AG08395 (cell line): ENCODE results near the gene LAMA2.
"Not testable (repeated sequence)": the region's sequence is repeated elsewhere in the genome, so short reads cannot be mapped to it uniquely, and the experiment has no call there.

Experiments
- DNase-seq: peaks from one replicate; pipeline ENCODE4 v3.0.0; 2012; ENCODE audit warnings: mixed read lengths, low spot score

Gene LAMA2

DNA sequence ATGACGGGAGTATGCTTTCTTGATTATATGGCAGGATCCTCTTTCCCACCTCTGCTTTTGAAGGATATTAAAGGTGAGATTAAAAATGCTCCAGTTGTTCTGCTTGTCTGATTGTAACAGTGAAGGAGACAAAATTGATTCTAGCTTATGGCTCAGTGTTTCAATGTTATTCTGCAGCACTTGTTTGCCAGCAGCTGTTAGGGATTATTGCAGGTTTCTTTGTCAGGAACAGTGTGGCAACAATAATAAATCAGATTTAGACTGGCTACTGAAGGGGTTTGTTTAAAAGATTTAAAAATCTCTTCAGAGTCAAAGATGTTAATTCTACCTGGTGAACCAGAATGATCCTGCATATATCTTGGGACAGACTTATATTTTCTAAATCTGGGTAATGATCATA is 126.9 kb downstream of the LAMA2 start:
- DNase-seq = no peak

DNA sequence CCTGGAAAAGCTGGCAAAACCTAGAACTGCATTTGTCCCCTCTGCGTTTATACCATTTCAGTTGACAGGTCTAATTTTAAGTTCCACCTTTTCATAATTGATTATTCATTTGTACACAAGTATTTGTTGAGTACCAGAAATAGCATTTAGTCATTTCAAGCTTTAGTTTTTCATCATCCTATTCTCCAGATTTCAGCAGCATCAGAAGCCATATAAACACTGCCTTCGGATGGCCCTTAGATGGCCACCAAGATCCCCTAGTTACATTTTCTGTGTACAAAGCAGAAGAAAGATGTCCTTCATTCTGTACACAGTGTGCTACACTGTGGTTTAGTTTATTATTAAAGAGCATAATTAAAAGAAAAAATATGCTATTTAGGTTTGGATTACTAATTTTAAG is 131.4 kb downstream of the LAMA2 start:
- no peak for DNase-seq

DNA sequence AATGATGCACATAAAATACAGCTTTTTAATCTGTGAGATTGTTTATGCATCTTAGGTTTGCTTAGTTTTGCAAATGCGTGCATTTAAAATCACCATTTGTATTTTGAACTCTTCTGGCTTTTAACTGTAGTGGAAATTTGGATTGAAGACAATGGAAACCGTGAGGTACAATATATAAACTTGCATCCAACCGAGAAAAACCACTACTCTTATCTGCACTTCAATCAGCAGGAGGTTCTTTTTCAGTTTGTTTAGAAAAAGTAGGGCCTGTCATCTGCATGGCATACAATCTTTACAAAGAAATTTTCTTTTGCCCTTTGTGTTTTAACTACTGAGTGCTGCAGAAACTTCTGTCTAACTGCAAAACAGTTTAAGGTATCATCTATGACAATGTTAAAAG is 132.8 kb downstream of the LAMA2 start:
- DNase-seq = no peak

DNA sequence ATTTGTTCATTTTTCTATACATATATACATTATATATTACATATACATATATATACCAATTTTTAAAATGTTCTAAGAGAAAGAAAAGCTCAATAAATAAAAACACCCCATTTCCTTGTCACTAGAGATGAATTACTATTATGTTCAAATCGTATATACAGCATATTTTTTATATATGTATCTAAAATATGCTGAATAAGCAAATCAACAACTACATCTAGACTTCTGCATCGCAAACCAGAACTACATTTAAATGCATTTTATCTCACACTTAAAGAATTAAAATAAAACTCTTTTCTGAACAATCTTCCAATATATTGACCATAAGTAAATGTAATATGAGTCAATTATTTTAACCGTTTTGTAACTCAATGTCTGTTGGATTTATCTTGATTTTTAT is 133.9 kb downstream of the LAMA2 start:
- no peak for DNase-seq

DNA sequence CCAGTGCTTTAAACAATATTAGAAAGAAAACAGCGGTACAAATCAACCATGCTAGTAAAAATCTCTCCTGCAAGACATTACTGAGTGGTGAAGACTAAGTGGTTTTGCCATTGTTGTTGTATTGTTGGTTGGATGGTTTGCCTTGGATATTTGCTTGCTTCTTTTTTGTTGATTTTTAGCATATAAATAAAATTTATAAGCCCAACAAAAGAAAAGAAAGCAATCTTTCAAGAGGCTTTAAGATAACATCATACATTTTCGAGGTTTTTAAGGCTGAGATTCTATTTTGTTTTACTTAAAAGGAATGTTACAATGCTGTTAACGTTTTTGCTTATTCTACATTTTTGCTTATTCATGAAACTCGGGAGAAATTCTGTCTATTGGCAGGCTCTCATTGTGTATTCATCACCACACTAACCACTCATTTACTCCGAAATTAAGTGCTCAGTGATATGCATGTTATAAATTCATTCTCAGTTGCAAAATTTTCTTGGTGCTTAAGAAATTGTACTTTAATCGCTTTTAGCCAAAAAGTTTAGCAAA is 139.1 kb downstream of the LAMA2 start:
- DNase-seq = no peak

DNA sequence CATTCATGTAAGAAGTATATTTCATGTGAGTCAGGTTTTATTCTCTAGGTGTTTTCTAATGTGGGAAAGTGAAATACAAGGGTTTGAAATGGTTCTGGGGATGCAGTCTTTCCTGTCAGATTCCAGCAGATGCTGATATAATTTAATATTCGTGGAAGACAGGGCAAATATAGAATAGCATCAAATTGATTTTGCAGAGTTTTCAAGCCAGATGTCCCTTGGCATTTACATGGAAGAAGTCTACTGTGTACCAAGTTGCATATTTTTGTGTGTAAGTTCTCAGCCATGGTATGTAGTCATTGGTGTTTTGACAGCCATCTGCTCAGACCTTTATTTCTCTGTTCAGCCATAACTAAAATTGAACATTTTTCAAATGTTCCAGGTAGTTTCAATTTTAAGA is 143.7 kb downstream of the LAMA2 start:
- DNase-seq = no peak

DNA sequence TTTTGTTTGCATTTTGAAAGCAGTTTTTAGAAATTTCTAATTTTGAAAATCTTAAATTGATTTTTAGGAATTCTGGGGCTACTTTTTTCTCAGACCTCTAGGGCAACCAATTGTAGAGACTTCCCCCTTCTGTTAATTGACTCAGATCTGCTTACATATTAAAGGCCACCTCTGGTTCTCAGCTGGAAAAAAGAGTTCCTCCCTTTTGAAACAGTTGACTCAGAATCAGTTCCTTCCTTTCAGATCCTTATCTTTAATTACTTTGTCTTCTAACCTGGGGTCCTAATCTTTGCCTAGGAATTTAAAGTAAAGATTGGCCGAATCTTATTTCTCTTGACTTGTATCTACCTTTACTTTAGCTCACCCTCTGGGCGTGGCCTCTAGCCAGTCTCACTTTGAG is 146.8 kb downstream of the LAMA2 start:
- no peak for DNase-seq

DNA sequence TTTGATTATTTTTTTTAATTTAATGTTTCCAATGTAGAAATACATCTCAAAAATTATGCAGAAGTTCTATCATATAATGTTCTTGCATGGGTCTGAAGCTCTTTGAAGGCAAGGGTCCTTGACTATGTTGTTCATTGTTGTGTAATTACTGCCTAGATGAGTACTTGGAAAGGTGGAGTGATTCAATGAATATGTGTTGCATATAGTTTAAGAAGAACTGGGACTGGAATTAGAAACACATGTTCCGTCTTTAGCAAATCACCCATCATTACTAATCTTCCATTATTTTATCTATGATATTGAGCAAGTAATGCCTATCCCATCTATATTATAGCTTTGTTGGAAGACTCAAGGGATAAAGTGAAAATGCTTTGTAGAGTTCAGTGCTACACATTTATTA is 147.3 kb downstream of the LAMA2 start:
- DNase-seq = no peak

DNA sequence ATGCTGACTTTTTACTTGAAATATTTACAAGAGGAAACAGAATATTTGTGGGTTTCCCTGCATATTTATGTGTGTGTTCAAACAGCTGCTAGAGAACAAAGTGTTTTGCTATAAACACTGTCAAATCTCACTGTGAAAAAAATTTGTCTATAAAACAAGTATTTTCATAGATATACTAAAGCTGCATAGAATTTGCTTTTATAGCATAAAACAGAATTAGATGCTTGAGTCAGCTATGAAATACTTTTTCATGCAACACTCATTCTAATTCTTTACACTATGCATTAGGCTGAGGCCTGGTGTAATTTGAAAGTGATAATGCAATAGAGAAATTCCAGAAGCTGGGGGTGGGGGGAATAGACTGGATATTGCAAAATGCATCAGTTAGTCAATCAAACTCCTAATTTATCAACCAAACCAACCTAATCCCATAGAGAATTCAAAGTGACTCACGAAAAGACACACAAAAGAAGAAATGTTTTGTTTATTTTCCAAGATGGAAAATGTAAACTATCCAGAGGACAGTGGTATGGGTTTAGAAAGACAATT is 148.2 kb downstream of the LAMA2 start:
- DNase-seq = peak; percentile 60

DNA sequence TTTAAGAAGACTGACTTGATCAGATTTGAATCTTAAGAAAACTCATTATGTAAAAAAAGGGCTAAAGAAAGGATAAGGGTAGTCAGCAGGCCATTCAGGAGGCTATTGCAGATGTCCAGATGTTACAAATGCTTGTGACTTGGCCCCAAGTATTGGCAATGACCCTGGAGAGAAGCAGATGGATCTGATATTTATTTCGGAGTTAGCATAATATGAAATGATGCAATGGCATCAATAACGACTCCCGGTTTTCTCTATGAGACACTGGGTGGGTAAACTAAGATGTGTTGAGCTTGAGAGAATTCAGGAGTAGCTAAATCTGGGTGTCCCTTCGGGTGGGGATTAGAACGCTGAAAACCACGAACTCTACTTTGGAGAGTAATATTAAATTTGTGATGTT is 149.7 kb downstream of the LAMA2 start:
- peak; percentile 10 for DNase-seq

DNA sequence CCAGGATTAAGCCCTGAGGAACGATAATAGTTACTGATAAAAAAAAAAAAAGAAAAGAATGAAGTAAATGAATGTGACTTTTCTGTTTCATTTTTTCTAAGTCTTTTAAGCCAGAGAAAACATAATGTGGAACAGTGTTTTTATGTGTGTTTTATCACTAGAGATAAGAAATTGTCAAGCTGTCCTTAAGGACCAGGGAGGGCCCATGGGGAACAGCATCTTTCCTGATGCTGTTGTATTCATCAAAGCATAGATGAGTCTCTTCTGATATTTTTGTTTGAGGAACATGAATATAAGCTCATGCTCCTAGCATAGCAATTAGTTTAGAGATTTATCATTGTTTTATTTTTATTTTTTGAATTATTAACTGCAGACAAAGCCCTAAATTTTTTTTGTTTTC is 150.2 kb downstream of the LAMA2 start:
- DNase-seq = no peak

DNA sequence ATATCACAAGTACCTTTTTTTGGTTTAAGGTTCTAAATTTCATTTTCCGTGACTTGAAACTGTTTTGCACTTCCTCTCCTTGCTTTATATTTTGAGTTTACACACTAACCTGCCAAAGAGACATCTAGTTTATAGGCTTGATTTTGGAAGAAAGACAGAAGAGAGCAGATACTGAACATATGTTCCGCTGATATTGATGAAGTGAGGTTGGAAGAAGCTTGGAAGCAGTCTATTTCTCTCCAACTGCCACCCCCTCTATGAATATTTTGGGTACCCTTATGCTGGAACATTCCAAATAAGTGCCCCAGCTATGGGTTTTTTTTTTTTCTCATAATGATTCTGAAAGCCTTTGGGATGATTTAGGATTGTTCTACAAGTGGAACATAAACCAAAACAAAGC is 150.6 kb downstream of the LAMA2 start:
- DNase-seq = no peak

DNA sequence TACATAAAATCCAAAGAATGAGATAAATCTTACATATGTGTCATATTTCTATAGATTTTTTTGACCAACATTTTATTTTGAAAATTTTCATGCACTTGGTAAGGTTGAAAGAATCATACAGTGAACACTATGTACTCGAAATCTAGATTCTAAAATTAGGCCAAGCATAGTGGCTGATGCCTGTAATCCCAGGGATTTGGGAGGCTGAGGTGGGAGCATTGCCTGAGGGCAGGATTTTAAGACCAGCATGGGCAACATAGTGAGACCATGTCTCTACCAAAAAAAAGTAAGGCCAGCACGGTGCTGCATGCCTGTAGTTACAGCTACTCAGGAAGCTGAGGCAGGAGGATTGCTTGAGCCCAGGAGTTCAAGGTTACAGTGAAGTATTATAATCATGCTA is 158.6 kb downstream of the LAMA2 start:
- DNase-seq = no peak

DNA sequence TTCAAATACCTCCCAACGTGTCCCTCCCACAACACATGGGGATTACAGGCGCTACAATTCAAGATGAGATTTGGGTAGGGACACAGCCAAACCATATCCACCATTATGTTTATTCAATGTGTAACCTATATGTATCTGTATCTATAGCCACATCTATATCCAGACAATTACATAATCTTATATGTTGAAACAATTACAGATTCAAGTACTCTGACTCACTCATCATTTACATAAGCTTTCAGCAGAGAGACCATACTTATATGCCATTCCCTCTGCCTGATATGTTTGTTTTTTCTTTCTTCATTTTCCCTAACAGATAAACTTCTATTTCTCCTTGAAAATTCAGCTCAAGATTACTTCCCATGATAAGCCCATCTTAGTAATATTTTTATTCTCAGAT is 163.6 kb downstream of the LAMA2 start:
- DNase-seq = no peak

DNA sequence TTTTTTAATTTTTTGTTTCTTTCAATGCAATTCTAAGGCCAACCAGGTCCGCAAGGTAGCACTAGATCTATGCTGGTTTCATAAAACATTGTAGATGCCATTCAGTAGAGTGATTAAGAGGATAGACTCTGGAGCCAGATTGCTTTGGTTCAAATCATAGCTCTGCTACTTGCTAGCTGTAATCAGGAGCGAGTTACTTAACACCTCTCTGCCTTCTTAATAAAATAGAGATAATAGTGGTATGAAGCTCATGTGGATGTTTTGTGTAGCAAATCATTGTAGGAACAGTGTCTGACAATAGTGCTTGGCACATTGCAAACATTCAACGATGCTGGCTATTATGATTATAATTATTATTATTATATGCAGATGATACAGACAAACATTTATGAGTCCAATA is 164.9 kb downstream of the LAMA2 start:
- DNase-seq = no peak

DNA sequence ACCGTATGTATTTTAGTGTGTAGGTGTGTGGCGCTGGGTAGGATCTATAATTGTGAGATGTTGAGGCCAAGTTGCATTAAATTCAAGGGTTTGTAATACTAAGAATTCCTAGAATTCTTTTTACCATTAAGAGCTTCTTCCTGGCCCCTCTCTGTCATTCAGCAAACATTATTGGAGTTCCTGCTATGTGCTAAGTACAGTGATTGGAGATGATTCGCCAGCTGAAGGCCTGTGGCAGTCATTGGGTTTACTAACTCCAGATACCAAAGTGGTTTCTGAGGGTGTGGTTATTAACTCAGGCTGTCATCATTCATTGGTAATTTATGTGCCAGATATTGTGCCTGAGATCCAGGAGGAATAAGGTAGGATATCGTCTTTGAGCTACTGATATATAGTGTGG is 167.1 kb downstream of the LAMA2 start:
- no peak for DNase-seq

DNA sequence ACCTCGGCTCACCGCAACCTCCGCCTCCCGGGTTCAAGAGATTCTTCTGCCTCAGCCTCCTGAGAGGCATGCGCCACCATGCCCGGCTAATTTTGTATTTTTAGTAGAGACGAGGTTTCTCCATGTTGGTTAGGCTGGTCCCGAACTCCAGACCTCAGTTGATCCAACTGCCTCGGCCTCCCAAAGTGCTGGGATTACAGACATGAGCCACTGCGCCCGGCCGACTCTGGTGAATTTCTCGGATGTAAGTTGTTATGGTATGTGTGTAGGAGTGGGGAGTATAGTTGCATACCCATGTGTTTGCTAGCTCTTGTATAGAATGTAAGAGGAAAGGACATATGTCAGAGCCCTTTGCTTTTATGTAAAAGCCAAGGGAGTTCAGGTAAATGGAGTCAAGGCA is 170.2 kb downstream of the LAMA2 start:
- DNase-seq = not testable (repeated sequence)

DNA sequence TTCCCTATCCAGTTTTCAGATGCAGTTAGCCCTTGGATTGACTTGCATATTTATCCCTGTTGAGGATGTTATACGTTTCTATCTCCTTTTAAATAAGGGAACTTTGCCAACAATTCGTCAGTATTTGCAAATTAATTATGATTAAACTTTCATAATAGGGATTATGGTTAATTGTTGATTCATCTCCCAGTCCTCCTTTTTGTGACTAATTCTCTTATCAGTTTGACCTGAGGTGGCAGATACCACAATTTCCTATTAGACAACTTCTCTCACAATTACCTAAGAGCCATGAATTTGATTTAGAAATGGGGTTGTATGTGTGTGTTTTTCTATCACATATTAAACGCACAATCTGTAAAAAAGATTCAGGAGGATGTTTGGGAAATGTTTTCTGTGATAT is 172.9 kb downstream of the LAMA2 start:
- no peak for DNase-seq

DNA sequence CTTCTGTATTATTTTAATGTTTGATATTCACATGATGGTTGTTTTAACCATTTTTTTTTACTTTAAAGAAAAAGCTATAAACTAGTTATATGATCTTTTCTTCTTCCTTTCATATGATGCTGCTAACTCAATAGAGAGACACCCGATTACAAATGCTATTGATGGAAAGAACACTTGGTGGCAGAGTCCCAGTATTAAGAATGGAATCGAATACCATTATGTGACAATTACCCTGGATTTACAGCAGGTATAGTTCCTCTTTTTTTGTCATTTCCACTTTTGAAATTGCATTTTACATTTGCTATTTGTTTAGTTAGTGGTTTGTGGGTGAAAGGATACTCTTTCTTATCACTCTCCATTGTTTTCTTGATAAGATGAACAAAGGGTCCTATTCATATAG is 176.7 kb downstream of the LAMA2 start:
- no peak for DNase-seq

DNA sequence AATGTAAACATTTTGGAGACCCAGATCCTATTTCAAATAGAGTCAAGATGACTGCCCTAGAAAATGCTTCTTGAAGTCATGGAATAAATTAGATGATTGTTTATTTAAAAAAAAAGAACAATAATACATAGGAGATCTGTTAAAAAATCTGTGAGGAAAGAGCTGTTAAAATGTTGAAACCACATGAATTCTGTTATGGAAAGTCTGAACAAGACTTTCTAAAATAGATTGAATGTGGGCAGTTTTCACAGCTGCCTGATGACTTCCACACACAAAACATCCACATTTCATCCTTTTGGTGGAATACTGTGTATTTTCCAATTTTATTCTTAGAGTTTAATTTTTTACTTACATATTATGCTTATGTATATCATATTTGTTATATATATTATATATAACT is 186.1 kb downstream of the LAMA2 start:
- no peak for DNase-seq

DNA sequence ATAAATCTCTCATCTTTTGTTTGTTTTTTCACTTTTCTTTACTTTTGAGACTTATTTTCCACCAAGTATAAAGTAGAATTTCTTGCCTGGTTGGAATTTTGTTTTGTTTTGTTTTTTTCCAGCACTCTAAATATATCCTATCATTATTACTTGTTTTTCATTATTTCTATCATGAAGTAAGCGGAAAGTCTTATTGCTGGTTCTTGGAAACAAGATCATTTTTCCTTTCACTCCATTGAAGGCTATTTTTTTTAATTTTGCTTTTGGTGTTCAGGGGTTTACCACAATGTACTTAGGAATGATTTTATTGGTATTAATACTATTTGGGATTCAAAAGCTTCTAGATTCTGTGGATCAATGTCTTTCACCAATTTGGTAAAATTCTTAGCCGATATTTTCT is 190.1 kb downstream of the LAMA2 start:
- no peak for DNase-seq

DNA sequence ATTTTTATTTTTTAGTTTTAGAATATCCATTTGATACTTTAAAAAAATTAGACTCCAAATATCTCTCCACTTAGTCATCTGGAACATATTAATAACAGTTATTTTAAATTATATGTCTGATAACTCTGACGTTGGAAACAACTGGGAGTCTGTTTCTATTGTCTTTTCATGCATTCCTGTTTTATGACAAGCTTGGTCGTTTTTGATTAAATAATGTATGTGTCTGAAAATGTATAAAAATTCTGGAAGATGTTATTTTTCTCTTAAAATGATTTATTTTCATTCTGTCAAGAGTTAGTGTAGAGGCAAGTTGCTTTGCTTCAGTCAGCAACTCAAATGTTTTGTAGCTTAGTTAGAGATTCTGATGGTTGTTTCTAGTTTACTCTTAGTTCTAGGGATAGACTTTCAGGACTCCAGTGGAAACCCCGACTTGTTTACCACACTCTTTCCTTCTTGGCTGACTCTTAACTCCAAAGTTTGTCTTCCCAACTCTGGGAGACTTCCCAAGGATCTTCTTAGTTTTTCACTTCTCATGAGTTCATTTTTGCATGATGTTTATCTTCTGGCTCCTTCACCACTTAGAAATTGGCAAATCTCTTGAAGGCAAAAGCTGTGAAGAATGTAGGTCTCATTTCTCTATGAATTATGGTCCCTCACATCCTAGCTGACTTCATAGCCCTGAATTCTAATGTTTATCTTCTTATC is 190.9 kb downstream of the LAMA2 start:
- DNase-seq = peak; percentile 9

DNA sequence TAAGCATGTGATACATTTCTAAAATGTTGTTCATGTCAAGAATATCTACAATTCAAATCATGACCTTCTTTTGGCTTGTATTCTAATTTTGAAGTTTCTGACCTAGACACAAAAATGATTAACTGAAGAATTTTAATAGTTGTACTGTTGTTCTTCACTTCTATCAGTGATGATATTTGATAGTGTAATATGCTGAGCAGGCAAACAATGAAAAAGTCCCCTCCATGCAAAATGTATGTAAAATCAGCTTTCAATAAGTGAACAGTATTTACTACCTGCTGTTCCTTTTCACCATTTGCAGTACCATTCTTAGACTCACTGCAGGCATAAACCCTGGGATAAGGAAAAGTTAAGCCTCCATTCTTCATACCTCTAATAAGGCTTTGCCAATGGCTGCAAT is 201.5 kb downstream of the LAMA2 start:
- no peak for DNase-seq

DNA sequence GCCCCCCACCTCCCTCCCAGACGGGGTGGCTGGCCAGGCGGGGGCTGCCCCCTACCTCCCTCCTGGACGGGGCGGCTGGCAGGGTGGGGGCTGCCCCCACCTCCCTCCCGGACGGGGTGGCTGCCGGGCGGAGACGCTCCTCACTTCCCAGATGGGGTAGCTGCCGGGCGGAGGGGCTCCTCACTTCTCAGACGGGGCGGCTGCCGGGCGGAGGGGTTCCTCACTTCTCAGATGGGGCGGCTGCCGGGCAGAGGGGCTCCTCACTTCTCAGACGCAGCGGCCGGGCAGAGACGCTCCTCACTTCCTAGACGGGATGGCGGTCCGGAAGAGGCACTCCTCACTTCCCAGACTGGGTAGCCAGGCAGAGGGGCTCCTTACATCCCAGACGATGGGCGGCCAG is 205.5 kb downstream of the LAMA2 start:
- not testable (repeated sequence) for DNase-seq
